Thoracic aorta (tissue), 2 donors: Measurements from ENCODE around the gene HIF3A. TPM values are rescaled to one million over a fixed set of nuclear protein-coding genes. Genes with fewer than 3 reads are reported as not detected.
A peak's percentile ranks its signal among the peaks of the same experiment; 100 is the strongest.

Experiments used
- ATAC-seq: fragments of 150-250 bp; one replicate; pipeline ENCODE4 v1.8.0; 2017; ENCODE audit warnings: low read depth; ENCODE audit not compliant: insufficient number of reproducible peaks, low FRiP score
- DNase-seq: peaks from one replicate; pipeline ENCODE4 v3.0.0-alpha.2; 2020; ENCODE audit warnings: low spot score
- H3K27ac ChIP-seq, 2 donors: fragments of 200-600 bp; sonication (generic); 1 replicate in 1 of 2; 2 replicates in 1 of 2; pipeline ENCODE4 v1.5.1; 2016; ENCODE audit warnings: mild to moderate bottlenecking in 2 of 2, moderate library complexity in 2 of 2
- H3K27me3 ChIP-seq: fragments of 200-600 bp; sonication (generic); replicated peaks from 2 replicates; pipeline ENCODE4 v1.6.0; 2016; ENCODE audit warnings: mild to moderate bottlenecking; ENCODE audit not compliant: insufficient read depth
- H3K36me3 ChIP-seq: fragments of 200-600 bp; sonication (generic); one replicate; pipeline ENCODE4 v1.5.1; 2016
- H3K4me1 ChIP-seq, 2 donors: fragments of 200-600 bp; sonication (generic); 1 replicate in 1 of 2; 2 replicates in 1 of 2; pipeline versions ENCODE4 v1.5.1 to v1.6.0; 2016; ENCODE audit warnings: low read depth in 2 of 2, mild to moderate bottlenecking in 1 of 2; ENCODE audit not compliant: control insufficient read depth in 1 of 2
- H3K4me3 ChIP-seq: fragments of 200-600 bp; sonication (generic); 2 replicates; pipeline ENCODE4 v1.5.1; 2016; ENCODE audit warnings: mild to moderate bottlenecking
- H3K9me3 ChIP-seq: fragments of 200-600 bp; sonication (generic); 2 replicates; pipeline ENCODE4 v1.5.1; 2016
- CTCF ChIP-seq: fragments of 200-600 bp; sonication (generic); IDR thresholded peaks from one replicate; pipeline ENCODE4 v1.5.1; 2019; ENCODE audit warnings: antibody characterized with exemption
- total RNA-seq, 2 donors: library from RNA; depleted of rRNA; stranded (reverse); fragments of >200 nt; gene quantifications; one replicate each; pipeline versions ENCODE4 v1.1.0 to v1.2.3, GENCODE V29; 2016

The HIF3A gene
- total RNA-seq, 2 donors from 2014 or later, result 85.6 to 189 TPM

- TF ChIP-seq CTCF, result no peak
- H3K27me3 ChIP-seq, result no peaks in the 10 kb centered on the region
- no peak for ATAC-seq
- no peak for DNase-seq
- H3K4me3 ChIP-seq, result no peak overlapping the region
- peaks cover 10% of the 10 kb centered on the region for H3K36me3 ChIP-seq
- H3K4me1 ChIP-seq, result peaks cover 0 to 8% of the 10 kb centered on the region in 2 donors
- H3K9me3 ChIP-seq, result no peaks in the 10 kb centered on the region
- H3K27ac ChIP-seq, result no peak overlapping the region
Measured at GRCh38 chr19:46367426-46367825, 70.6 kb downstream of the HIF3A start.

GRCh38 chr19:46368116-46368515 lies 71.3 kb downstream of the HIF3A start:
- H3K9me3 ChIP-seq, result no peaks in the 10 kb centered on the region
- no peak for TF ChIP-seq CTCF
- ATAC-seq (no peak), DNase-seq (no peak)
- H3K27me3 ChIP-seq, result no peaks in the 10 kb centered on the region
- no peak overlapping the region for H3K4me3 ChIP-seq
- H3K27ac ChIP-seq, result no peak overlapping the region
- H3K36me3 ChIP-seq, result peaks cover 10% of the 10 kb centered on the region
- peaks cover 5 to 15% of the 10 kb centered on the region in 2 donors for H3K4me1 ChIP-seq

- no peak overlapping the region for H3K27ac ChIP-seq
- no peak for DNase-seq
- ATAC-seq, result no peak
- no peak overlapping the region for H3K4me3 ChIP-seq
- H3K4me1 ChIP-seq, result peaks cover 15 to 31% of the 10 kb centered on the region in 2 donors
- no peak for TF ChIP-seq CTCF
- H3K9me3 ChIP-seq, result no peaks in the 10 kb centered on the region
- H3K36me3 ChIP-seq, result no peaks in the 10 kb centered on the region
- H3K27me3 ChIP-seq, result no peaks in the 10 kb centered on the region
Measured at GRCh38 chr19:46369817-46370216, 73.0 kb downstream of the HIF3A start.

GRCh38 chr19:46371371-46371901 lies 74.6 kb downstream of the HIF3A start:
- peaks cover 15 to 31% of the 10 kb centered on the region in 2 donors for H3K4me1 ChIP-seq
- H3K4me3 ChIP-seq, result no peak overlapping the region
- no peak for ATAC-seq
- no peak for DNase-seq
- peaks cover 8% of the 10 kb centered on the region for H3K36me3 ChIP-seq
- H3K27ac ChIP-seq, result no peak overlapping the region
- no peaks in the 10 kb centered on the region for H3K27me3 ChIP-seq
- no peak for TF ChIP-seq CTCF
- no peaks in the 10 kb centered on the region for H3K9me3 ChIP-seq

GRCh38 chr19:46372901-46373490 lies 76.2 kb downstream of the HIF3A start:
- ATAC-seq (no peak), DNase-seq (no peak)
- H3K27me3 ChIP-seq, result no peaks in the 10 kb centered on the region
- peak overlapping the region; percentile 87 to 93 for H3K27ac ChIP-seq
- no peaks in the 10 kb centered on the region for H3K9me3 ChIP-seq
- H3K4me3 ChIP-seq, result peak overlapping the region; percentile 37
- H3K4me1 ChIP-seq, result peaks cover 17 to 39% of the 10 kb centered on the region in 2 donors
- TF ChIP-seq CTCF, result peak; percentile 26
- H3K36me3 ChIP-seq, result peaks cover 15% of the 10 kb centered on the region
